GM19397 (cell line): ENCODE results near the gene LSS.
"Not testable (repeated sequence)": the region's sequence is repeated elsewhere in the genome, so short reads cannot be mapped to it uniquely, and the experiment has no call there.

Source experiments
- ATAC-seq: cut with Tn5 transposase; IDR thresholded peaks from one replicate; pipeline ENCODE4 v1.9.1; 2021; ENCODE audit warnings: mild to moderate bottlenecking, moderate library complexity; ENCODE audit not compliant: unreplicated experiment

LSS gene

GRCh38 chr21:46155514-46156377 is 72.8 kb downstream of the LSS start, which contains the start of gene FTCD:
TSS of gene FTCD (minus strand) at chr21:46155579. CDS start at chr21:46155523, 56 bp downstream.
- ATAC-seq = no peak

DNA sequence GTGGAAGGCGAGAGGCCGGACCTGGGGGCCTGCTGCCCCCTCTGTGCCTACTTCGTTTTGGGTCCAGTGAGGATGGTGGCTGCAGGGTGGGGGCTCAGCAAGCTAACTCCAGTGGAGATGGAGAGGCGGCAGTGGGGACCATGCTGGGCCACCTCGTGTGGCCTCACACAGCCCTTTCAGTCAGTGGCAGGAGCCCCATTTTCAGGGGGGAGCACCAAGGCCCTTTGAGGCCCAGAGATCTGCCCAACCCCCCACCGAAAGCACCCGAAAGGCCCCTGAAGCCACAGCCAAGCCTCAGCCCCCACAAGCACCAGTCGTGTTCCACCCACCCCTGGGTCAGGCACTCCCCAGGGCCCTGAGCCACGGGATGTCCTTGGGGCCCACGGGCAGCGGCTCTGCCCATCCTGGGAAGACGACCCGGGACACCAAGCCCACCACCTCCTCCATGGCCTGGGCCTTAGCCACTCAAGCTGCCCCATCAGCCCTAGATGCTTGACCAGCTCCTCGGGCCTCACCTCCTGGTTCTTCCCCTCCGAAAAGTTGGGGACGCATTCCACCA is 73.5 kb downstream of the LSS start:
- no peak for ATAC-seq

- no peak for ATAC-seq
These were observed 74.2 kb downstream of the LSS start for GRCh38 chr21:46154155-46154954.

DNA sequence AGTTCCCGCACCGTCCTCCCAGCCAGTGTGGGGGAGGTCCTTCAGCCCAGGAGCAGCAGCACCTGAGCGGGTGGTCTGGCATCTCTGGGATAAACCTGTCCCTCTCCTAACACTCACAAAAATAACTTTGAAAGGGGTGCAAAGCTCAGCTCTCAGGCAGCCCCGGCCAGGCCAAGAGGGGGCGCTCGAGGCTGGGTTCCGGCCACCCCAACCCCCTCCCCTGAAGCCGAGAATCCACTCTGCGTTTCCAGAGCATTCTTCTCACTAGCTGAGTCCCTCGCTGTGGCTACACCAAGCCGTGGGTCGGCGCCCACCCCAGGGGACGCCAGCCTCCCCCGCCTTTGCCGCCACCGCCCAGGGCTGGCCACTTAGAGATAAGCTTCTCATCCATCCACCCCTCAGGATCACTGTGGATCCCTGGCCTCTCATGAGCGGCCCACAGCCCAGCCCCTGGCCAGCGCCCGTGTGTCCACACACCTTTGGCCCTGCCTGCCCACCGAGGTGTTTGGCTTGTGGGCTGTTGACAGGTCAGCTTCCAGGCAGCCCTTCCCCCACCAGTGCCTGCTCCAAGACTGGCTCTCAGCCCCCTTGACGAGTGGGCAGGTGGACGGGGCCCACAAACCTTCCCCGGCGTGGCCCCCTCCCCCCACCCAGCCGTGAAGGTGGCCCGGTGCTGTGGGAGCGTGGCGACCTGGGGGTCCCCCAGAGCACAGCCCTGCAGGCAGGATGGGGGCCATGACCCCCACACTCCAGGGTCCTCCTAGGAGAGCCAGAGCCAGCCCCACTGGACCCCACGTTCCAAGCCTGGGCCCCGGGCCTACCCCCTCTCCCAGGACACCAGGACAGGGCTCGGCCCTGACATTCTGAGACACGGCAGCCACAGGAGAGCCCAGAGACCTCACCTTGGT is 75.1 kb downstream of the LSS start:
- ATAC-seq = no peak

DNA sequence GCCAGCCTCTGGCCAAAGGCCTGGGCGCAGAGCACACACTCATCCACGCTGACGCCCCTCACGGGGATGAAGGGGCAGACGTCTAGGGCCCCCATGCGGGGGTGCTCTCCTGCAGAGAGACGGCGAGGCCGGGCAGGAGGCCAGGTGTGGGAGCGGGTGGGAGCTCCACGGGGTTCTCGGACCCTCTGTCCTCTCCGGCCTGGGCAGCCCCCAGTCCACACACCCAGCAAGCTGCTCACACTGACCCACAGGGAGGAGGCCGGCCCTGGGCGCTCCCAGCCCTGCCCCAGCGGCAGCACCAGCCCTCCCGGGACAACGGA is 75.7 kb downstream of the LSS start:
- no peak for ATAC-seq

DNA sequence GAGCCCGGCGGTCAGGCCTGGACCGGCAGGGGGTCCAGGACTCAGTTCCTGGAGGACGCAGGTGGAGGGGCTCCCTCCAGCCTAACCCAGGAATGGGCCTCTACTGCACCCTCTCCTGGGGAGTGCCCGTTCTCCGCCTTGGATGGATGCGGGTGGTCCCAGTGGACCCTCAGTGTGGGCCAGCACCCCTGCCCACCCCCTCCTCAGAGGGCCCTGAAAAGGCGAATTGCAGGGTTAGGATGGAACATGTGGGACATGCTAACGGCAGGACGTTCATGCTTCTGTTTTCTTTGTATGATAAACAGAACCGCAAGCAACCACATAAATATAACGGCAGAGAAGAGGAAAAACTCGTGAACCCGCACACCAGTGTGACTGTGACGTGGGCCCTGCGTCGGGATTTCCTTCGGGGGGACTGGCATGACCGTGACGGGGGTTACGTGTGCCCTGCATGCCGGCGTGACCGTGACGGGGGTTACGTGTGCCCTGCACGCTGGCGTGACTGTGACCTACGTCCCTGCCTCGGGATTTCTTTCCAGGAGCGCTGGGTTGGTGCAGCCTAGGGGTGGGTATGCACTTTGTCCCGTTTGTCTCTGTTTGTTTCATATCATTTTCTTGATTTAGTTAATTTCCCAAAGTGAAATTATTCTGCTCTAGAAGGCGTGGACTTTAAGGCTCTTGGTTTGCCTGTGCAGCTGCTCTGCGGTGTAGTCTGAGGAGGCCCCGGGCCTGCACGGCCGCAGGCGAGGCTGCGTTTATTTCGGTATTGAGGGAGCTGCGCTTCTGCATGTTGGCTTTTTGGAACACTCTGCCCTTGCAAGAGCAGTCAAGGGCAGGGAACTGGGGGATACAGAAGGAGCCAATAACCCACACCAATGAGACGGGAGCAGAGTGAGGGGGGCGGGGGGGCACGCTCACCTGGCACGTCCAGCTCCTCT is 76.3 kb downstream of the LSS start:
- no peak for ATAC-seq

DNA sequence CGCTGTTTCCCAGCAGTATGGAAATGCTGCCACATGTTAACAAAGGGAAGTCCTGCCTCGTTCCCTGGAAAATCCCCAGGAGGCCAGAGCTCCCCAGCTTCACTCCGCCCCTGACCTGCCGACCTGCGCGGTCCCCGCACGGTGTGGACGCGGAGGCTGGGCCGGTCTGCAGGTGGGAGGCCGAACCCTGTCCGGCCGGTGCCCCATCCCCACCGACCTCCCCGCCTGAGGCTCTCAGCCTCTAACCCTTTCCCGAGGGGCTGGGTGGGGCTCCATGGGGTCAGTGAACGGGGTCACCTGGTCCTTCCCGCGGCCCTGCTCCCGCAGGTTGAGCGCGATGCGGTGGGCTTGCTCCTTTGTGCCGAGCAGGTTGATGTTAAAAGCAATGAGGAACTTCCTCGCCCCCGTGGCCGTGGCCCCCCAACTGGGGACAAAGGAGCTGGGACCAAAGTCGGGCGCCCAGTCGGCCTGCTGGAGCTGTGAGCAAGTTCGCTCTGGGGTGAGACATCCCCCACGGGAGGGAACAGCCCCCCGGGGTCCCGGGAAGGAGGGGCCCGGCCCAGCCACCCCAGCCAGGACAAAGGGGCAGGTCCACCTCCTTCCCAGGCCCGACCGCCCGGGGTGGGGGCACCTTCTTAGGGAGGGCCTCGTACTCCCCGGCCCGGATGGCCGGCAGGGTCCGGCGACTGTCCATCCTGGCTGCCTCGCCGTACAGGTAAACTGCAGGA is 77.1 kb downstream of the LSS start:
- no peak for ATAC-seq

- no peak for ATAC-seq
These were observed 78.0 kb downstream of the LSS start for GRCh38 chr21:46150491-46151121.

DNA sequence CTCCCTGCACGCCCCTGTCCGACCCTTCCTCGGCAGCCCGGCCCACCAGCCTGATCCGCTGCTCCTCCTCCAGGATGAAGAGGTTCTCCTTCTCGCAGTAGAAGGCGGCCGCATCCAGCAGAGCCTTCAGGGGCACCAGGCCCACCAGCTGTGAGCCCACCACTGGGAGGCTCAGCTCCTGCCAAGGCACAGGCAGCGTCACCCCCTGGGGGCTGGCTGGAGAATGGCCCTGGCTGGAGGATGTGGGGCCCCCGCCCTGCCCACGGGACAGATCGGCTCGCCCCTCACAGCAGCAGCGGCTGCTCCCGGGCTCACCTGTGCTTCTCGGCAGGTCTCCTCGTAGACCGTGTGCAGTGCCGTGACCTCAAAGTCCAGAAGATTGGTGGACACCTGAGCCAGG is 78.5 kb downstream of the LSS start:
- no peak for ATAC-seq

DNA sequence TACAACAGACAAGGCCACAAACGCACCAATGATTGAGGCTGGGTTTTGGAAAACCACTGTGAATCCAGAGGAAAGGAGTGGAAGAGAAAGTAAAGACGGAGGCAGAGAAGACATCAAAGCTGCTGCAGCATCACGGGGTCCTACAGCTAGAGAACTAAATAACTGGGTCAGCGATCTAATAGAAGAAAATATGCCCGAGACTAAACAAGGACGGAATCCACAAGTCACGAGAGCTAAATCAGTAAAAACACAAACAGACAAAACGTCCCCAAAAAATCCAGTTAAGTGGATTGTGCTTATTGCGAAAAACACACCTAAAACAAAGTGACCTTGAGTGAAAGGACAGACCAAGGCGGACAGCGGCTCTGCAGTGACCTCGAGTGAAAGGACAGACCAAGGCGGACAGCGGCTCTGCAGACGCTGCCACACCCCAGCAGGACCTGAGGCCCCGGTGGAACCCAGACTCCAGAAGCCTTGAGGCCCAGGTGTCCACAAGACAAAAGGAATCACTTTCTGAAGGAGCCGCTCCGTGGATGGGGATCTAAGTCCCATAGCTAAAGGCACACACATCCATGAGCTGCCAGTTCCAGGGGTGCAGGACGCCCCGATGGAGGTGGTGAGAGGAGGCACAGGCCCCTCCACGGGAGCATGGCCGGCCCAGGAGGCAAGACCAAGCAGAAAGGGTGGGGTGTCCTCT is 79.2 kb downstream of the LSS start:
- ATAC-seq = no peak

GRCh38 chr21:46148106-46148505 is 80.5 kb downstream of the LSS start:
- no peak for ATAC-seq

DNA sequence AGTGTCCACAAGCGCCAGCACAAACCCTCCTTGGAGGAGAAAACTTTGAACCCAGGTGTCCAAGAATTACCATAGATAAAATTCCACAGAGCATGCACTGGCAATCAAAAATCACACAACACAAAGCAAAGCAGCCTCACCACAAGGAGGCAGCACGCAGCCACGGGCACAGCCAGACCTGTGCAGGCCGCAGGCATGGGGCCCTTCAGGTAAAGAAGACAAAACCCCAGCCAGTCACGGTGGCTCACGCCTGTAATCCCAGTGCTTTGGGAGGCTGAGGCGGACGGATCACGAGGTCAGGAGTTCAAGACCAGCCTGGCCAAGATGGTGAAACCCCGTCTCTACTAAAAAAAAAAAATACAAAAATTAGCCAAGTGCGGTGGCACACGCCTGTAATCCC is 81.1 kb downstream of the LSS start:
- not testable (repeated sequence) for ATAC-seq

DNA sequence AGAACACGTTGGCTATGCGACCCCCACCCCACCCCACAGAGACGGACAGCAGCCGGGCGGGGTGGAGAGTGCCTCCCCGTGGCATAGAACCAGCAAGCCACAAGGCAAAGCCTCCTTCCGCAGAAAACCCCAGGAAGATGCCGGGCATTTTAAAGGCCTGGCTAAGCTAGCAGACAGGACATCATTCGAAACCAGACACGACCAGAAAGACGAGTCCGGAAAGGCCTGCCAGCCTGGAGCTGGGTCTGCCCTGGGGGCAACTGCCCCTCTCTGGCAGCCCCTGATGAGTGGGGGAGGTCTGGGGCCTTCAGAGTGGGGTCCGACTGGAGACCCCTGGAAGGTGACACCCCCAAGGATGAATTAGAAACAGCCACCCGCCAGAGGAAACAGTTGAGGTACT is 81.7 kb downstream of the LSS start:
- ATAC-seq = no peak

- no peak for ATAC-seq
These were observed 82.5 kb downstream of the LSS start for GRCh38 chr21:46145840-46146691.

GRCh38 chr21:46145159-46145839 is 83.3 kb downstream of the LSS start:
- no peak for ATAC-seq

DNA sequence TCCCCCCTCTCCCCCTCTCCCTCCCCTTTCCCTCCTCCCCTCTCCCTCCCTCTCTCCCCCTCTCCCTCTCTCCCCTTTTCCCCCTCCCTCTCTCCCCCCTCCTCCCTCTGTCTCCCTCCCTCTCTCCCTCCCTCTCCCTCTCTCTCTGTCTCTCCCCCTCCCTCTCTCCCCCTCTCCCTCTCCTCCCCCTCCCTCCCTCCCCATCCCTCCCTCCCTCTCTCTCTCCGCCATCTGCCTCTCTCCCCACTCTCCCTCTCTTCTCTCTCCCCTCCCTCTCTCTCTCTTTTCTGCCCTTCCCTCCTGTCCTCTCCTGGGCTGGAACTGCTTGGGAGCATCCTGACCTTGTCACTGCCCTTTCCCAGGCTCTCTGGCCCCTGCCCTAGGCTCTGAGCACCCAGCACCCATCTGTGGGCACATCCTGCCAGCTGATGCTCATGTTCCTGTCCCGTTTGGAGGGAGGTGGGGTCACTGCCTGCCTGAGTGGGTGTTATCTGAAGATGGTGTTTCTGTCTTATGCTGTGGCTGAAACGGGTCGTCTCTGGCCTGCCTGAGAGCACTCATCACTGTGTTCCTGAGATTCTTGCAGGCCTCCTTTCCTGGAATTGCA is 84.0 kb downstream of the LSS start:
- ATAC-seq = no peak
